GM12878 (cell line): ENCODE data around the gene PPP1R17. TPM values are rescaled to one million over a fixed set of nuclear protein-coding genes. Genes with fewer than 3 reads are reported as not detected.

ENCODE experiments used
- ATAC-seq: fragments of 200-7000 bp; cut with Tn5 transposase; 3 replicates; pipeline ENCODE4 v1.9.1; 2020; ENCODE audit warnings: mild to moderate bottlenecking, moderate library complexity
- BruUV-seq: library from RNA; stranded (reverse); fragments of 400-500 nt; replicated peaks from 2 replicates; lab custom pipeline; 2021; lab: Mats Ljungman, UMichigan
- CTCF ChIA-PET: fragments of 300-600 bp; sonication (Branson Sonifier 250); formaldehyde crosslinking; extraction: SDS; loops from one replicate; lab custom pipeline; 2021; ENCODE audit warnings: inconsistent platforms; lab: Yijun Ruan, JAX
- POLR2A ChIA-PET: fragments of 350-600 bp; formaldehyde crosslinking; extraction: SDS; loops from one replicate; lab custom pipeline; 2021; ENCODE audit warnings: inconsistent platforms; lab: Charles Lee
- RAD21 ChIA-PET: fragments of 300-600 bp; sonication (Branson Sonifier 250); formaldehyde crosslinking; loops from one replicate; lab custom pipeline; 2023; ENCODE audit warnings: antibody characterized with exemption; ENCODE audit not compliant: unreplicated experiment; lab: Charles Lee
- SMC1A ChIA-PET: fragments of 300-600 bp; sonication (Branson Sonifier 250); formaldehyde crosslinking; loops from one replicate; lab custom pipeline; 2023; ENCODE audit not compliant: unreplicated experiment, uncharacterized antibody; lab: Charles Lee
- DNase-seq: peaks from one replicate; pipeline ENCODE4 v3.0.0-alpha.2; 2011; ENCODE audit warnings: low read depth, low spot score
- FAIRE-seq: peaks from 3 replicates; lab custom pipeline; 2011; peaks lifted over from hg19 to GRCh38; lab: Jason Lieb, UNC
- H2AFZ ChIP-seq: 2 replicates; pipeline ENCODE4 v1.6.0; 2011; ENCODE audit warnings: low read depth, low read length, control low read depth; ENCODE audit not compliant: control insufficient read depth
- H3K27ac ChIP-seq: 2 replicates; pipeline ENCODE4 v1.5.1; 2011; ENCODE audit warnings: control low read depth; ENCODE audit not compliant: control insufficient read depth, insufficient read depth
- H3K27me3 ChIP-seq, 2 experiments: replicated peaks in 1 of 2; 2 replicates each; pipeline versions ENCODE4 v1.6.0 to v1.6.1; 2011; ENCODE audit warnings: low read length in 1 of 2; ENCODE audit not compliant: control insufficient read depth in 2 of 2, insufficient read depth in 2 of 2
- H3K36me3 ChIP-seq, 2 experiments: 2 replicates each; pipeline ENCODE4 v1.5.1; 2011; ENCODE audit warnings: low read length in 1 of 2; ENCODE audit not compliant: control insufficient read depth in 2 of 2, insufficient read depth in 2 of 2
- H3K4me1 ChIP-seq: 2 replicates; pipeline ENCODE4 v1.6.1; 2011; ENCODE audit warnings: mild to moderate bottlenecking, low read length, moderate library complexity, mixed read lengths; ENCODE audit not compliant: control insufficient read depth, insufficient read depth
- H3K4me2 ChIP-seq: 2 replicates; pipeline ENCODE4 v1.6.0; 2011; ENCODE audit warnings: control low read depth; ENCODE audit not compliant: control insufficient read depth, insufficient read depth
- H3K4me3 ChIP-seq: fragments of 200-600 bp; sonication (generic); 2 replicates; pipeline ENCODE4 v1.5.1; 2016
- H3K79me2 ChIP-seq: 2 replicates; pipeline ENCODE4 v1.6.0; 2011; ENCODE audit warnings: low read length; ENCODE audit not compliant: control insufficient read depth, insufficient read depth
- H3K9ac ChIP-seq: 2 replicates; pipeline ENCODE4 v1.8.0; 2011; ENCODE audit warnings: low read length, control low read depth, mixed read lengths; ENCODE audit not compliant: control insufficient read depth, insufficient read depth
- H3K9me3 ChIP-seq: replicated peaks from 3 replicates; pipeline ENCODE4 v1.5.1; 2011; ENCODE audit warnings: mild to moderate bottlenecking, low read length; ENCODE audit not compliant: control insufficient read depth, insufficient read depth
- H4K20me1 ChIP-seq: 2 replicates; pipeline ENCODE4 v1.6.0; 2011; ENCODE audit not compliant: control insufficient read depth, insufficient read depth
- BCL11A ChIP-seq: IDR thresholded peaks from 2 replicates; pipeline ENCODE4 v1.6.1; 2011; ENCODE audit warnings: low read depth, low read length
- CREB1 ChIP-seq: IDR thresholded peaks from 2 replicates; pipeline ENCODE4 v1.6.1; 2012; ENCODE audit warnings: low read depth, mild to moderate bottlenecking, inconsistent platforms
- JUND ChIP-seq: IDR thresholded peaks from 2 replicates; pipeline ENCODE4 v1.6.1; 2012; ENCODE audit warnings: low read depth, mild to moderate bottlenecking, low read length, improper control_type of control experiment, moderate library complexity
- NR2C1 ChIP-seq: fragments of 450-650 bp; IDR thresholded peaks from 2 replicates; pipeline ENCODE4 v1.6.1; 2017; ENCODE audit warnings: antibody characterized with exemption, mild to moderate bottlenecking, moderate library complexity
- PML ChIP-seq: IDR thresholded peaks from 2 replicates; pipeline ENCODE4 v1.6.1; 2012; ENCODE audit warnings: low read length, inconsistent platforms
- WGBS: methylation state at CpG from one replicate; pipeline ENCODE4 v1.1.6; 2016; ENCODE audit warnings: low lambda C conversion rate; ENCODE audit not compliant: insufficient replicate concordance, insufficient coverage; ENCODE audit errors: missing lambda C conversion rate; 5-methylcytosine and 5-hydroxymethylcytosine counted together
- in situ Hi-C: fragments of 300-500 bp; cut with MboI; formaldehyde crosslinking; loops from 9 replicates; pipeline ENCODE4 v1.14.3; 2018; ENCODE audit warnings: mixed read lengths
- intact Hi-C: fragments of 100-400 bp; cut with micrococcal nuclease; formaldehyde crosslinking; loops from one replicate; pipeline ENCODE4 v1.14.2; 2022; ENCODE audit not compliant: unreplicated experiment
- polyA plus RNA-seq, 11 experiments: library from polyadenylated mRNA; depleted of rRNA in 4 of 11; unstranded in 6 of 11; stranded (reverse) in 5 of 11; fragments of >200 nt; fragmentation: Nextera tagmentation in 4 of 11; fragmentation: Illumina TruSeq in 1 of 11; extraction: Ambion mirVana in 4 of 11; extraction: Trizol in 1 of 11; gene quantifications; 1 replicate in 1 of 11; 2 replicates in 10 of 11; pipeline versions ENCODE4 v1.2.1 to v1.2.3, GENCODE V29; 2011 to 2016; ENCODE audit warnings: inconsistent platforms in 2 of 11, missing spikeins in 2 of 11, low read depth in 1 of 11
- total RNA-seq, 4 experiments: library from RNA; depleted of rRNA in 3 of 4; stranded (reverse); fragments of >200 nt in 3 of 4; fragmentation: Illumina TruSeq in 1 of 4; extraction: Trizol in 1 of 4; gene quantifications; 2 replicates each; pipeline versions ENCODE4 v1.2.1 to v1.2.3, GENCODE V29; 2013 to 2021
- TF ChIP-seq, protein P1 (sequence below): fragments of 450-650 bp; IDR thresholded peaks from 2 replicates; pipeline ENCODE4 v1.6.1; 2017; ENCODE audit warnings: mild to moderate bottlenecking, low read depth, inconsistent platforms; ENCODE audit not compliant: poor library complexity, severe bottlenecking
- TF ChIP-seq, protein P2 (sequence below): fragments of 450-650 bp; IDR thresholded peaks from 2 replicates; pipeline ENCODE4 v1.6.1; 2014; ENCODE audit warnings: mild to moderate bottlenecking

The PPP1R17 gene
- total and polyA plus RNA-seq, 10 of the 15 experiments (the other 5 are each of a cell fraction or from before 2014, with no cell fraction given): 0.05 to 0.28 (median 0.19) TPM; not detected in 7

DNA sequence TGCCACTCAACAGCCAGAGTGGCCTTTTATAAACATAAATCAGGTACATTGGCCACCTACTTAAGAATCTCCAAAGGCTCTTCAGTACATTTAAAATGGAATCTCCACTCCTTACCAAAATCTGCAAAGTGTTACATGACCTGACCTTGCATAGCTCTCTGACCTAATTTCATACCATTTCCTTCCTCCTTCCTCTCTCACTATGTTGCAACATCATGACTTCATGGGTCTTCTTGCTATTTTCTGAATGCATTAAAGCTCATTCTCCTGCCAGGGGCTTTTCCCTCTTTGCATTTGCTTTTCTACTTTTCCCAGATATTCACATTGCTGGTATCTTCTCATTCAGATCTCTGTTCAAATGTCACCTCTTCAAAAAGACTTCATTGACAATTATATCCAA, 22.1 kb upstream of the PPP1R17 start (continued):
- TF ChIP-seq, protein P1, sequence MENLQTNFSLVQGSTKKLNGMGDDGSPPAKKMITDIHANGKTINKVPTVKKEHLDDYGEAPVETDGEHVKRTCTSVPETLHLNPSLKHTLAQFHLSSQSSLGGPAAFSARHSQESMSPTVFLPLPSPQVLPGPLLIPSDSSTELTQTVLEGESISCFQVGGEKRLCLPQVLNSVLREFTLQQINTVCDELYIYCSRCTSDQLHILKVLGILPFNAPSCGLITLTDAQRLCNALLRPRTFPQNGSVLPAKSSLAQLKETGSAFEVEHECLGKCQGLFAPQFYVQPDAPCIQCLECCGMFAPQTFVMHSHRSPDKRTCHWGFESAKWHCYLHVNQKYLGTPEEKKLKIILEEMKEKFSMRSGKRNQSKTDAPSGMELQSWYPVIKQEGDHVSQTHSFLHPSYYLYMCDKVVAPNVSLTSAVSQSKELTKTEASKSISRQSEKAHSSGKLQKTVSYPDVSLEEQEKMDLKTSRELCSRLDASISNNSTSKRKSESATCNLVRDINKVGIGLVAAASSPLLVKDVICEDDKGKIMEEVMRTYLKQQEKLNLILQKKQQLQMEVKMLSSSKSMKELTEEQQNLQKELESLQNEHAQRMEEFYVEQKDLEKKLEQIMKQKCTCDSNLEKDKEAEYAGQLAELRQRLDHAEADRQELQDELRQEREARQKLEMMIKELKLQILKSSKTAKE: no peak

DNA sequence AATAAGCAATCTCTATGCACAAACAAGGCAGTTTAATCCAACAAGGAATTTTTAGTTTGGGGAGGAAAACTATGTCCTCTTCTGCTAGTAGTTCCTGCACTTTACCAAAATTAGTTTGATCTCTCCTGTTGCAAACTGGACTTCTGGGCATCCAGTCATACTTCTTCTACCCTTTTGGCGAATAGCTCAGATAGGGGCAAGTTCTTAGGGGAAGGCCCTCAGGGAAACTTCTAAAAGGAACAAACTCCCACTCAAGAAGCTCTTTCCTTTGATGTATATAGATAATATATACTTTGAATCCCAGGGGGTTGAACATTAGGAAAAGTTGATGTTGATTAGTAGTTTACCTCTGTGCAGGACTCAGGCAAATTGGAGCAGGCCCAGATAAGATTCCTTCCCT, 21.5 kb upstream of the PPP1R17 start:
- ChIA-PET SMC1A (interaction anchor here (0.5 to 0.9 kb wide), 3 partner anchors 15 to 132 kb away, joined by 3 to 4 read pairs (median 3); no protein-coding TSS in a partner anchor), POLR2A (no interaction called here), CTCF (interaction anchor here (0.8 to 1.2 kb wide), 2 partner anchors 69 to 222 kb away, joined by 3 to 4 read pairs; no protein-coding TSS in a partner anchor), RAD21 (no interaction called here)
- H3K79me2 ChIP-seq: no peaks in the 10 kb centered on the region
- H3K9me3 ChIP-seq: no peaks in the 10 kb centered on the region
- TF ChIP-seq BCL11A: no peak
- TF ChIP-seq, protein P2, sequence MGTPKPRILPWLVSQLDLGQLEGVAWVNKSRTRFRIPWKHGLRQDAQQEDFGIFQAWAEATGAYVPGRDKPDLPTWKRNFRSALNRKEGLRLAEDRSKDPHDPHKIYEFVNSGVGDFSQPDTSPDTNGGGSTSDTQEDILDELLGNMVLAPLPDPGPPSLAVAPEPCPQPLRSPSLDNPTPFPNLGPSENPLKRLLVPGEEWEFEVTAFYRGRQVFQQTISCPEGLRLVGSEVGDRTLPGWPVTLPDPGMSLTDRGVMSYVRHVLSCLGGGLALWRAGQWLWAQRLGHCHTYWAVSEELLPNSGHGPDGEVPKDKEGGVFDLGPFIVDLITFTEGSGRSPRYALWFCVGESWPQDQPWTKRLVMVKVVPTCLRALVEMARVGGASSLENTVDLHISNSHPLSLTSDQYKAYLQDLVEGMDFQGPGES: no peak
- no peak for TF ChIP-seq PML
- TF ChIP-seq NR2C1: no peak
- TF ChIP-seq JUND: no peak
- no peak for TF ChIP-seq CREB1
- BruUV-seq: no TSS peak
- H3K4me3 ChIP-seq: no peak overlapping the region
- FAIRE-seq: no peak
- DNase-seq: no peak
- 40% methylated on average over 1 of the region's 1 CpG for WGBS
- H3K4me2 ChIP-seq: no peak overlapping the region
- in situ Hi-C loops: no loop called here
- H3K36me3 ChIP-seq: no peaks in the 10 kb centered on the region
- peaks cover 0 to 2% of the 10 kb centered on the region in 2 experiments; a peak in 1 of 4 replicates for H3K27me3 ChIP-seq
- intact Hi-C loops: no loop called here
- H2AFZ ChIP-seq: no peak overlapping the region
- no peaks in the 10 kb centered on the region for H3K4me1 ChIP-seq
- H4K20me1 ChIP-seq: no peaks in the 10 kb centered on the region
- H3K27ac ChIP-seq: no peak overlapping the region
- H3K9ac ChIP-seq: no peak overlapping the region
- no peak for ATAC-seq
